DMS153 (cell line): Measurements from ENCODE around the gene C21orf58.

ENCODE experiments used
- DNase-seq: peaks from one replicate; lab custom pipeline; 2025; lab: John Stamatoyannopoulos, UW

The C21orf58 gene

GRCh38 chr21:46295177-46295770 lies 28.4 kb downstream of the C21orf58 start:
- DNase-seq = no peak

GRCh38 chr21:46294647-46295176 lies 29.0 kb downstream of the C21orf58 start:
- no peak for DNase-seq

GRCh38 chr21:46291561-46291960 lies 32.1 kb downstream of the C21orf58 start:
- no peak for DNase-seq

GRCh38 chr21:46289655-46290179 lies 34.0 kb downstream of the C21orf58 start:
- DNase-seq = no peak

- no peak for DNase-seq
Observed at GRCh38 chr21:46287541-46287940, 36.1 kb downstream of the C21orf58 start.

GRCh38 chr21:46286648-46287002 lies 37.0 kb downstream of the C21orf58 start:
- DNase-seq = no peak

- peak; percentile 68 for DNase-seq
Observed at GRCh38 chr21:46285761-46286647, 37.7 kb downstream of the C21orf58 start, which contains the start of gene YBEY. YBEY (plus strand) TSS chr21:46286342; CDS start chr21:46286914, 572 bp downstream.

- no peak for DNase-seq
Observed at GRCh38 chr21:46285206-46285661, 38.4 kb downstream of the C21orf58 start, which contains the start of gene MCM3AP. MCM3AP (minus strand) TSS chr21:46285611; CDS start chr21:46285286, 325 bp downstream.

GRCh38 chr21:46284733-46285132 lies 38.9 kb downstream of the C21orf58 start:
- DNase-seq = no peak

GRCh38 chr21:46284077-46284644 lies 39.5 kb downstream of the C21orf58 start:
- DNase-seq = peak; percentile 76

GRCh38 chr21:46274797-46275390 lies 48.8 kb downstream of the C21orf58 start:
- no peak for DNase-seq

- no peak for DNase-seq
Observed at GRCh38 chr21:46273341-46273740, 50.3 kb downstream of the C21orf58 start.

GRCh38 chr21:46269466-46269865 lies 54.2 kb downstream of the C21orf58 start:
- DNase-seq = no peak

- DNase-seq = no peak
Observed at GRCh38 chr21:46268371-46268770, 55.3 kb downstream of the C21orf58 start.

- DNase-seq = no peak
Observed at GRCh38 chr21:46266946-46267345, 56.7 kb downstream of the C21orf58 start.

- no peak for DNase-seq
Observed at GRCh38 chr21:46265736-46266525, 57.7 kb downstream of the C21orf58 start.

GRCh38 chr21:46264690-46265144 lies 59.0 kb downstream of the C21orf58 start:
- no peak for DNase-seq

GRCh38 chr21:46264046-46264689 lies 59.5 kb downstream of the C21orf58 start:
- no peak for DNase-seq

GRCh38 chr21:46256501-46256994 lies 67.1 kb downstream of the C21orf58 start:
- no peak for DNase-seq

GRCh38 chr21:46255758-46256337 lies 67.8 kb downstream of the C21orf58 start:
- DNase-seq = no peak
